ENCODE data around the gene HLA-DRA. TPM values are rescaled to one million over a fixed set of nuclear protein-coding genes. Genes with fewer than 3 reads are reported as not detected.

The HLA-DRA gene
- total RNA-seq, 8 experiments from 2014 or later, result 0.25 to 23.9 (median 0.40) TPM; not detected in 5

Other genes starting within 250 kb of the HLA-DRA start
- 10 to 100 TPM; 25.9 to 78.8 (median 48.0) TPM for gene PBX2, start 249.7 kb upstream of the HLA-DRA start, total RNA-seq
- 1 to 10 TPM in 7 of 8 experiments, under 1 TPM in 1; 0.60 to 7.7 (median 1.4) TPM for gene GPSM3, start 247.2 kb upstream of the HLA-DRA start, total RNA-seq
- gene NOTCH4, start 215.8 kb upstream of the HLA-DRA start, total RNA-seq, result 1 to 10 TPM; 1.3 to 6.7 (median 4.5) TPM
- gene TSBP1, start 68.0 kb upstream of the HLA-DRA start, total RNA-seq, result under 1 TPM in 5 of 8 experiments, not detected in 3; 0.09 to 0.76 (median 0.41) TPM
- gene BTNL2, start 32.7 kb upstream of the HLA-DRA start, total RNA-seq, result 1 to 10 TPM in 1 of 8 experiments, under 1 TPM in 1, not detected in 6; 0.17 to 1.8 TPM
- 10 to 100 TPM in 1 of 8 experiments, not detected in 7; 54.5 TPM for gene HLA-DRB5, start 90.4 kb downstream of the HLA-DRA start, total RNA-seq
- 10 to 100 TPM in 1 of 8 experiments, 1 to 10 TPM in 1, not detected in 6; 3.1 to 80.7 TPM for gene HLA-DRB1, start 150.0 kb downstream of the HLA-DRA start, total RNA-seq
- gene HLA-DQA1, start 197.5 kb downstream of the HLA-DRA start, total RNA-seq, result under 1 TPM in 4 of 8 experiments, not detected in 4; 0.13 to 0.57 (median 0.17) TPM
- 1 to 10 TPM in 1 of 8 experiments, under 1 TPM in 3, not detected in 4; 0.25 to 1.1 (median 0.54) TPM for gene HLA-DQB1, start 226.8 kb downstream of the HLA-DRA start, total RNA-seq

All from motor neuron (in vitro differentiated cells).